C1 segment of cervical spinal cord (tissue), 14 donors: Measurements from ENCODE around the gene MLST8.
"Not testable (repeated sequence)": the region's sequence is repeated elsewhere in the genome, so short reads cannot be mapped to it uniquely, and the experiment has no call there.

Source experiments
- DNase-seq, 14 donors: peaks; one replicate each; lab custom pipeline; 2025; lab: John Stamatoyannopoulos, UW

MLST8 gene

DNA sequence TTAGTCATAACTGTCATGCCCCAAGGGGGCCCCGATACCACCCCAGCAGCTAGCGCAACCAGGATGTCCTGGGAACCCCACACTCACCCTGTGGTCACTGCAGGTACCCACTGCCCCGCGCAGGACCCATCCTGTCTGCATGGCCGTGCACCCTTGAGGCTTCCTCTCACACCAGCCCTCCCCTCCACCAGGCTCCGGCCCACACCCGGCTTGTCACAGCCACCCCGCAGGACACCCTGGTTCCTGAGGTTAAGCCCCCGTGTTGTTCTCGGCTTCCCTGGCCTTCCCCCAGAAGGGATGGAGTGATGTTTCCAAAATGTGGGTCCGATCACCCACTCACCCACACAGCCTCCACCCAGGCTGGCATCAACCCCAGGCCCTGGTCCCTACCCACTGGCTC lies 38.5 kb downstream of the MLST8 start:
- no peak for DNase-seq

- DNase-seq, result no peak
Observed at GRCh38 chr16:2244301-2244700, 39.0 kb downstream of the MLST8 start.

- no peak for DNase-seq
Observed at GRCh38 chr16:2244926-2245795, 39.9 kb downstream of the MLST8 start.

- no peak for DNase-seq
Observed at GRCh38 chr16:2246301-2246885, 41.1 kb downstream of the MLST8 start.

- peak in 1 of 14 donors; percentile 37 for DNase-seq
Observed at GRCh38 chr16:2250652-2251295, 45.5 kb downstream of the MLST8 start.

DNA sequence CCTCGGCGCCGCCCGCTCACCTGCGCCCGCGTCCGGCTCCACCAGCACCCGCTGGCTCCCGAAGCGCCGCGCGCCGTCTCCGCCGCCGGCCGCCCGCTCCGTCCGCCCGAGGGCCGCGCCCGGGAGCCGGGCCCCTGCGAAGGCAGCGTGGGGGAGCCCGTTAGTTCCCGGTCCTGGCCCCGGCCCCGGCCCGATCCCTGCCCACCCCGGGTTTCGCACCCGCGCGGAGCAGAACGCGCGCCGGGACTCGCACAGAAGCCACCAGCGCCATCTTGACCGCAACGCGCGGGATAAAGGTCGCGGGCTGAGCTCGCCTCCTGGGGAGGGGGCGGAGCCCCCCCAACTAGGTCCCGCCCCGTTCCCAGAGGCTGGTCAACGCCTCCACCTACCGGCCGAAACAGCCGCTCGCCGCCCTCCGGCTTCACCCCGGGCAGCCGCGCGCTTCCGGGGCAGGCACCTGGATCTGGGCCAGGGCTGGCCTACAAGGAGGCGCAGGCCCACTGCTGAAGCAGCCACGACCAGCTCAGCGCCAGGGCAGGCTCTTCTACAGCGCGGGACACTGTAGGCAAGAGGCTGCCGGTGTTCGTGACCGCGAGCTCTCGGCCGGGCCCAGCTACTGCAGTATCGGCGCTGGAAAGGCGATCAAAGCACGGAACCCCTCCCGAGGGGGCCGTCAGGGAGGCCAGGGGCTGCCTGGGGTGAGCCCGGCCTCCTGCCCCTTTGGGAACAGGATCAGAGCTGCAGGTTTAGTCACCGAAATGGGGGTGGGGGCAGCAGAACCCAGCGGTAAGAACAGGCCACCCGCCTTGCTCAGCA lies 46.2 kb downstream of the MLST8 start, which contains the start of gene ECI1:
Gene ECI1, minus strand, starts transcription at position 292 of the 816 bp plus-strand sequence. Its CDS starts 21 bp downstream, at position 271.
- DNase-seq, result peak; percentile 26 to 95 (median 89)

GRCh38 chr16:2252806-2253148 lies 47.5 kb downstream of the MLST8 start:
- no peak for DNase-seq

GRCh38 chr16:2253293-2253692 lies 48.0 kb downstream of the MLST8 start:
- DNase-seq, result no peak

- no peak for DNase-seq
Observed at GRCh38 chr16:2256531-2257140, 51.4 kb downstream of the MLST8 start.

DNA sequence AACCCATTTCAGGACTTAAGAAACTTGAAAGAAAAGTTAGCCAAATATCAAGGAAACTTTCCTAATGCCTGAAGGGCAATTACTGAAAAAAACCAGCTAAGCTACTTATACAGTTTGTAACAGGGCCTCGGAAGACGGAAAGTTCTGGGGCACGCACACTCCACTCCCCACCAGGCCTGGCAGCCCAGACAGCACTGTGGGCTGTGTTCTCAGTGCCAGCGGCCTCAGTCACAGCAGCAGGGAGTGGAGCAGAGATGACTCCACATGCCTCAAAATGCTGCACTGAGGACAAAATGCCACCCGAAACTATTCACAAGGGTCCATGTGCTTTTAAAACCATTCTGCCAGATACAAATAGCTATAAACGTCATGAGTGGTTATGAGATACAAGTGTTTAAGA lies 52.5 kb downstream of the MLST8 start:
- no peak for DNase-seq

- DNase-seq, result not testable (repeated sequence)
Observed at GRCh38 chr16:2258530-2258929, 53.3 kb downstream of the MLST8 start.
